Medulla oblongata (tissue), 1 donor: ENCODE results near the gene MND1.

ENCODE experiments used
- DNase-seq: peaks from one replicate; pipeline ENCODE4 v3.0.0-alpha.2; 2015; ENCODE audit errors: extremely low spot score

MND1 gene, protein sequence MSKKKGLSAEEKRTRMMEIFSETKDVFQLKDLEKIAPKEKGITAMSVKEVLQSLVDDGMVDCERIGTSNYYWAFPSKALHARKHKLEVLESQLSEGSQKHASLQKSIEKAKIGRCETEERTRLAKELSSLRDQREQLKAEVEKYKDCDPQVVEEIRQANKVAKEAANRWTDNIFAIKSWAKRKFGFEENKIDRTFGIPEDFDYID

DNA sequence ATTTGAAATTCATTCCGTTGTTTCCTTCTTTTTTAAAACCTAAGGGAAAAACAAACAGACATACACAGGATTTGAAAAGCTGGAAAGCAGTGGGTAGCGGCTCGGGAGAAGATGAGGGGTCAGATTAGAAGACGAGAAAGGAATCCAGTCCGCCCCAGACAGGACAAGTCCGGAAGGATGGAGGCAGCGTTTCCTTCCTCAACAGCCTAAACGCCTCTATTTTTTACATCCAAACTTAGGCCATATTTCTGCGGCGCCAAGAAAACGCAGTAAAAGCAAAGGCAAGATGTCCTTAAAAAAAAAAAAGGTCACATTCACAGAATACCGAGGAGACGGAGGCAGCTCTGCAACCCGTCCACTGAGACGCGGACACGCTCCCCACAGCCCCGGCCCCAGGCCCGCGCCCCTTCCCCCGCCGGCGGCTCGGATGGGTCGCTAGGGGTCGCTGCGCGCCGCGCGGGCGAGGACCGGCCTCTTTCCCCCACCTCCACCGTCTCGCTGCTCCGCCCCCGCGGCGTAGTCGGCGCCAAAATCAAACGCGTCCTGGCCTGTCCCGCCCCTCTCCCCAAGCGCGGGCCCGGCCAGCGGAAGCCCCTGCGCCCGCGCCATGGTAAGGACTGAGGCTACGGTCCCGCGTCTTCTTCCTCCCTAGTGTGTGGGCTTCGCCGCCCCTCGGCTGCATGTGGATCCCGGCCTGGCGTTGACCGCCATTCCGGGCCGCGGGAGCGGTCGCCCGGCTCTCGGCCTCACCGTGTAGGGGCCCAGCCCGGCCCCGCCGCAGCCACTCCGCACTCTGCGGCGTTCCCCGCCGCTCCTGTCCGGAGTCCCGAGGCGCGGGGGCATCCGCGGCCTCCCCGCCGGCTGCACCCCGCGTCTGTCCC is at the start of gene MND1:
Gene MND1, plus strand, starts transcription at position 558 of the 881 bp plus-strand sequence. Its CDS starts 50 bp downstream, at position 608.
- DNase-seq = peak; percentile 84

DNA sequence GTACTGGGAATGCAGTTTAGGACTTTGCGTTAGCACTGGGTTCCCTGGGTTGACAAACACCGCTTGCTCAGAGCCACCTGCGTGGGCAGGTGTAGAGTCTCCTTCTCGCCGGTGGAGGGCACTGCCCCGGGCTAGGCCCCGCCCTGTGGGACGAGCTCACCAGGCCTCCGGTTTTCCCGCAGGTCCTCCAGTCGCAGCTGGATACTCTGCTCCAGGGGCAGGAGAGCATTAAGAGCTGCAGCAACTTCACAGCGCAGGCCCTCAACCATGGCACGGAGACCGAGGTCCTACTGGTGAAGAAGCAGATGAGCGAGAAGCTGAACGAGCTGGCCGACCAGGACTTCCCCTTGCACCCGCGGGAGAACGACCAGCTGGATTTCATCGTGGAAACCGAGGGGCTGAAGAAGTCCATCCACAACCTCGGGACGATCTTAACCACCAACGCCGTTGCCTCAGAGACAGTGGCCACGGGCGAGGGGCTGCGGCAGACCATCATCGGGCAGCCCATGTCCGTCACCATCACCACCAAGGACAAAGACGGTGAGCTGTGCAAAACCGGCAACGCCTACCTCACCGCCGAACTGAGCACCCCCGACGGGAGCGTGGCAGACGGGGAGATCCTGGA is 49.2 kb upstream of the MND1 start:
- DNase-seq = no peak

GRCh38 chr4:153296040-153296823 is 48.3 kb upstream of the MND1 start:
- no peak for DNase-seq

DNA sequence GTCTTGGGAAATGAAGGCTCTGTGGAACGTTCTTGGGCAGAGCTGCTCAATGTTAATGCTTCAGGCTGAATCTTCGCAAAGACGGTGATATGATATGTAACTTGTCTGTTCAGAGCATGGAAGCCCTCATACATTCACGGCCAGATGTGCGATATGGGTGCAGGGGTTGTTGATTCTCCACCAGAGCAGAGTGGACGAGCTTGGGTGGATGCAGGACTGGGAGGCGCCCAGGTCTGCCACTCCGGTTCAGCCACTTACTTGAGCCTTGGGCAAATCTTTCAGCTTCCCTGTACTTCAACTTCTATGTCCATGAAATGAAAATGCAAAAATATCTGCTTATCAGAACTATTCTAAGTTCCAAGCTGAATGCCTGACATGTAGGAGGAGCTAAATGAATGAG is 47.4 kb upstream of the MND1 start:
- no peak for DNase-seq

DNA sequence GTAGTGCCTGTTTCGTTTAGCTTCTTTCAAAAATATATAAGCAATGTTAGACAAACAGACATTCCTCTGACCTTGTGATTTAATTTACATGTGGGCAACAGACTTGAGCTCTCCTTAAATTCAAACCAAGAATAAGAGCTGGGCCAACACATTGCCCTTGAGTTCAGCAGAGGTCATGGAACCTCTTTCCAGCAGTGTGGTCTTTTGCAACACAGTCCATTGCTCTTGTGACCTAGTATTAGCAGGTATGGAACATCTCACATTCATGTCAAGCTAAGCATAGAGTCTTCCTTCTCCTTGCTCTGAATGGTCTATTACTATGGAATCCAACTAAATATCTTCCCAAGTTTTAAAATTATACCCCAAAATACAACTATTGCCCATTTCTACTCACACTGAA is 33.7 kb upstream of the MND1 start:
- DNase-seq = no peak

- no peak for DNase-seq
Observed at GRCh38 chr4:153314915-153315314, 29.6 kb upstream of the MND1 start.

GRCh38 chr4:153318696-153319320 is 25.7 kb upstream of the MND1 start:
- DNase-seq = peak; percentile 64

GRCh38 chr4:153322791-153323190 is 21.7 kb upstream of the MND1 start:
- DNase-seq = no peak

- no peak for DNase-seq
Observed at GRCh38 chr4:153324046-153324445, 20.4 kb upstream of the MND1 start.

GRCh38 chr4:153325558-153325957 is 18.9 kb upstream of the MND1 start:
- DNase-seq = no peak

GRCh38 chr4:153326513-153326912 is 18.0 kb upstream of the MND1 start:
- DNase-seq = no peak

- DNase-seq = no peak
Observed at GRCh38 chr4:153327247-153327646, 17.2 kb upstream of the MND1 start.

- DNase-seq = no peak
Observed at GRCh38 chr4:153332936-153333335, 11.6 kb upstream of the MND1 start.

GRCh38 chr4:153333874-153334273 is 10.6 kb upstream of the MND1 start:
- DNase-seq = no peak

- DNase-seq = no peak
Observed at GRCh38 chr4:153335665-153336064, 8.8 kb upstream of the MND1 start.

DNA sequence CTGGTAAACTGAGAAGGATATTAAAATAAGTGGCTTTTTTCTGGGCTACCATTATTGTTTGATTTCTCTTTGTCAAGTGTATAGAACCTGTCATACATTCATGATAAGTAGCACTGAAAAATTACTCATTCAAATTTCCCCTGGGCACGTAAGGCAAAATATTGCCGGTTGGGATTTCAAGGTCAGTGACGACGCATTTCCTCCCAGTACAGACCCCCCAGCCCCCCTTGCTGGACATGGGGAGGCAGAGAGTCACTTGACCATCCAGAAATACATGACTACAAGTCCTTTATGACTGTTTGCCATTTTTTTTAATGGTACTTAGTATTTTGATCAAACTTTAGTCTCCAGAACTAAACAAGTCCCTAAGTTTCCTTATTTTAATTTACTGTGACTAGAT is 6.8 kb upstream of the MND1 start:
- DNase-seq = no peak

DNA sequence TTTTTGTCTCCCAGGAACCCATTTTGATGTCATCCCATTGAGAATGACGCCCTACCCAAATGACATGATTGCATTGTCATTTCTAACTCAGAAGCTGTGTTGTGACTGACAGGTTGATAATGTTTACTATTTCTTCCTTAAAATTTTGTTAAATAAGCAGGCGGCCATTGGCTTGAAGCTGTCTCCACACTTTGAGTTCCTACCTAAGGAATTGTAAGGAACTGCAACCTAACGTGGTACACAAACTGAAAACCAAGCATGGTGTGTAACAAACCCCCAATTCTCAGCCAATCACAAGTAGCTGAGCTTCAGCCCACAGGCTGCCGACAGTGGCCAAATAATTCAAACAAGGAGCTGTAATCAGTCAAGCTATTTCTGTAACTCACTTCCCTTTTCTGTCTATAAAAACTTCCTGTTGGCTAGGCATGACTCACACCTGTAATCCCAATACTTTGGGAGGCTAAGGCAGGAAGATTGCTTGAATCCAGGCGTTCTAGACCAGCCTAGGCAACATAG is 2.9 kb upstream of the MND1 start:
- no peak for DNase-seq

GRCh38 chr4:153342751-153343552 is 1.5 kb upstream of the MND1 start:
- DNase-seq = no peak

DNA sequence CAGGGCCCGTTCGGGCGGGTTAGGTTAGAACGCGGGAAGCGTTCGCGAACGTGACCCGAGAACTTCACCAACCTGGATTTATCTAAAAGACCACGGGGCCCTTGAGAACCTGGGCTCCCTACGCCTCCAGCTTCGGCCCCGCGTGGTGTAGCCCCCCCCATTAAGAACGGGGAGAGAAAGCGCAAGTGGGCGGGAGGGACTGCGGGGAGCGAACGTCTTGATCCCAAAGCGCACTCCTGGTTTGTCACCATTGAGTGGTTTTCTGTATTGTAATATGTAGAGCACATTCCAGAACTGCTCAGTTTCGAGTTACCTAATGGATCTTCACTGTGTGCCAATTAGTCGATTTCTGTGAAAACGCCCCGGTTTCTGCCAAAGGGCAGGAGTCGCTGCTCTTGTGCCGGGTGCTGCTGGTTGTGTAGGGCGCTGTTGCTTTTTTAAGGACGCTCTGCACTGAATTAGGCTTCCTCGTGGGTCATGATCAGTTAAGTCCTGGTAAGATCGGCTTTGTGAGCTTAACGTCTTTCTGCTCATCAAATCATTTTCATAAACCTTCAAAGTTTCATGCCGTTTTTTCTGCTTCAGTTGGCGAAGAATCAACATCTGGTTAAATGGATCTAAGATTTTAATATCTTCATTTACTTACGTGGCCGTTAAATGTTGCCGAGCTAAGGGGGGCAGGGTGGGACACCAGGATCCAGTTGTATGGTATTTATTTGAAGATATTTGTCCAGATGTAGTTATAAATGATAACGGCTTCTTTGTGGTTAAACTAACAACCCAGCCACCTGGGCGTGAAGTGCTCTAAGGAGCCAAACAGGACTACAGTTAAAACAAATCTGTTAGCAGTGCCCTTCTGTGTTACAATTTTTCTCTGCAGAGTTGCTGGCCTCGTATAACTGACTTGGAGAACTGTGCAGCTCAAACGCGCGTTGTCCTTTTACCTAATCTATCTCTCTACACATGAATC is 809 bp downstream of the MND1 start:
- DNase-seq = peak; percentile 27
